ENCODE measurements around the gene RIF1. TPM values are rescaled to one million over a fixed set of nuclear protein-coding genes. Genes with fewer than 3 reads are reported as not detected.

The RIF1 gene
- total RNA-seq, 1 experiment from 2014 or later = 123 TPM

DNA sequence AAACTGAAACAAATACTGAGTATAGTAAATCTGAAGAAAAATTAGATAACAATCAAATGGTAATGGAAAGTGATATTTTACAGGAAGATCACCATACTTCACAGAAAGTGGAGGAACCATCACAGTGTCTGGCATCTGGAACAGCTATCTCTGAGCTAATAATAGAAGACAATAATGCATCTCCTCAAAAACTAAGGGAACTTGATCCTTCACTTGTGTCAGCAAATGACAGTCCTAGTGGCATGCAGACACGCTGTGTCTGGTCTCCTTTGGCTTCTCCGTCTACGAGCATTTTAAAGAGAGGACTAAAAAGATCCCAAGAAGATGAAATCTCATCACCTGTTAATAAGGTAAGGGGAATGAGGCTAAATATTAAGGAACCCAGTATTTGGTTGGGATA lies 56.1 kb downstream of the RIF1 start:
- no peak overlapping the region for H2BK20ac ChIP-seq (ENCODE audit: low read depth, low read length, poor library complexity, severe bottlenecking)
- peaks cover 16 to 17% of the 10 kb centered on the region in 2 experiments for H3K4me1 Mint-ChIP-seq
- H4K20me1 ChIP-seq (ENCODE audit: control insufficient read depth, insufficient read depth, insufficient read length) = no peaks in the 10 kb centered on the region
- H3K56ac ChIP-seq (ENCODE audit: insufficient read length, low read depth, low read length) = no peak overlapping the region
- H3K18ac ChIP-seq (ENCODE audit: insufficient read length, low read depth, low read length) = no peak overlapping the region
- no peaks in the 10 kb centered on the region for H3K27me3 ChIP-seq (ENCODE audit: insufficient read depth, low read length)
- no peaks in the 10 kb centered on the region for H3K27me3 Mint-ChIP-seq (ENCODE audit: low read depth)
- H3K23me2 ChIP-seq (ENCODE audit: insufficient read length, low read depth, low read length, poor library complexity, severe bottlenecking) = no peaks in the 10 kb centered on the region
- no peaks in the 10 kb centered on the region for H3K79me1 ChIP-seq (ENCODE audit: insufficient read depth, low read depth, low read length, poor library complexity, severe bottlenecking)
- H3K4me3 Mint-ChIP-seq = no peak overlapping the region
- no peak overlapping the region for H4K8ac ChIP-seq (replicated peaks; ENCODE audit: insufficient read length, low read depth, low read length)
- H3K79me2 ChIP-seq (ENCODE audit: insufficient read depth, low read length) = no peaks in the 10 kb centered on the region
- peaks cover 83 to 95% (median 95%) of the 10 kb centered on the region in 3 experiments for H3K36me3 Mint-ChIP-seq (ENCODE audit: insufficient read depth in 1 of 3, low read depth in 3 of 3)
- no peak overlapping the region for H2AFZ ChIP-seq (ENCODE audit: low read length)
- H2AK5ac ChIP-seq (ENCODE audit: insufficient read length, low read length) = no peak overlapping the region
- H4K91ac ChIP-seq (ENCODE audit: insufficient read length, low read depth, low read length) = no peak overlapping the region
- H3K14ac ChIP-seq (ENCODE audit: insufficient read depth, low read length) = no peak overlapping the region
- no peak overlapping the region for H3K27ac ChIP-seq (ENCODE audit: insufficient read length, low read depth, low read length)
- H3K27ac Mint-ChIP-seq = peak overlapping the region in 1 of 3 experiments; percentile 7; a peak in 1 of 7 replicates
- no peak overlapping the region for H3K4ac ChIP-seq (ENCODE audit: low read depth, low read length)
- H3K23ac ChIP-seq (ENCODE audit: insufficient read length, low read depth, low read length) = no peak overlapping the region
- no peak overlapping the region for H2BK120ac ChIP-seq (ENCODE audit: low read depth, low read length, poor library complexity, severe bottlenecking)
- TF ChIP-seq, protein P1, sequence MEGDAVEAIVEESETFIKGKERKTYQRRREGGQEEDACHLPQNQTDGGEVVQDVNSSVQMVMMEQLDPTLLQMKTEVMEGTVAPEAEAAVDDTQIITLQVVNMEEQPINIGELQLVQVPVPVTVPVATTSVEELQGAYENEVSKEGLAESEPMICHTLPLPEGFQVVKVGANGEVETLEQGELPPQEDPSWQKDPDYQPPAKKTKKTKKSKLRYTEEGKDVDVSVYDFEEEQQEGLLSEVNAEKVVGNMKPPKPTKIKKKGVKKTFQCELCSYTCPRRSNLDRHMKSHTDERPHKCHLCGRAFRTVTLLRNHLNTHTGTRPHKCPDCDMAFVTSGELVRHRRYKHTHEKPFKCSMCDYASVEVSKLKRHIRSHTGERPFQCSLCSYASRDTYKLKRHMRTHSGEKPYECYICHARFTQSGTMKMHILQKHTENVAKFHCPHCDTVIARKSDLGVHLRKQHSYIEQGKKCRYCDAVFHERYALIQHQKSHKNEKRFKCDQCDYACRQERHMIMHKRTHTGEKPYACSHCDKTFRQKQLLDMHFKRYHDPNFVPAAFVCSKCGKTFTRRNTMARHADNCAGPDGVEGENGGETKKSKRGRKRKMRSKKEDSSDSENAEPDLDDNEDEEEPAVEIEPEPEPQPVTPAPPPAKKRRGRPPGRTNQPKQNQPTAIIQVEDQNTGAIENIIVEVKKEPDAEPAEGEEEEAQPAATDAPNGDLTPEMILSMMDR (conservative IDR thresholded peaks at IDR 0.05) = no peak
- no peak overlapping the region for H3K4me2 ChIP-seq (ENCODE audit: insufficient read depth, insufficient read length, low read length)
- no peak overlapping the region for H2BK5ac ChIP-seq (ENCODE audit: insufficient read length, low read length)
- no peaks in the 10 kb centered on the region for H3K4me1 ChIP-seq (ENCODE audit: insufficient read depth, low read length)
- no peak overlapping the region for H2BK15ac ChIP-seq (ENCODE audit: low read depth, low read length)
- no peak overlapping the region for H3T11ph ChIP-seq (ENCODE audit: low read length)
- H4K5ac ChIP-seq (ENCODE audit: insufficient read length, low read depth, low read length) = no peak overlapping the region
- no peak overlapping the region for H2BK12ac ChIP-seq (ENCODE audit: insufficient read length, low read depth, low read length)
- no peak for DNase-seq
- H3K9ac ChIP-seq (ENCODE audit: extremely low read depth, insufficient read length, low read length) = no peak overlapping the region
- no peaks in the 10 kb centered on the region for H3K9me3 ChIP-seq (ENCODE audit: control insufficient read depth, low read depth, low read length)
- WGBS (ENCODE audit: extremely low coverage, insufficient read length, low lambda C conversion rate) = no CpG with 5 or more reads among the region's 3 CpGs
- no peaks in the 10 kb centered on the region for H3K9me3 Mint-ChIP-seq
